Stimulated activated CD4-positive, alpha-beta T cell treated with anti-CD3 and anti-CD28 coated beads, Interleukin-1b, Interleukin-23, amount 100 ng/mL, for 24 hours (primary cell): ENCODE results near the gene AQP3.
"Not testable (repeated sequence)": the region's sequence is repeated elsewhere in the genome, so short reads cannot be mapped to it uniquely, and the experiment has no call there.

Source experiments
- DNase-seq, 4 experiments: peaks; one replicate each; pipeline ENCODE4 v3.0.0-alpha.2; 2020; ENCODE audit warnings: low read depth in 4 of 4, low spot score in 1 of 4

AQP3 gene

GRCh38 chr9:33443464-33444154 lies 3.8 kb downstream of the AQP3 start:
- no peak for DNase-seq

GRCh38 chr9:33443047-33443446 lies 4.3 kb downstream of the AQP3 start:
- no peak for DNase-seq

- no peak for DNase-seq
Measured at GRCh38 chr9:33442125-33442524, 5.3 kb downstream of the AQP3 start.

GRCh38 chr9:33440609-33441008 lies 6.8 kb downstream of the AQP3 start:
- no peak for DNase-seq

GRCh38 chr9:33440204-33440603 lies 7.2 kb downstream of the AQP3 start:
- no peak for DNase-seq

DNA sequence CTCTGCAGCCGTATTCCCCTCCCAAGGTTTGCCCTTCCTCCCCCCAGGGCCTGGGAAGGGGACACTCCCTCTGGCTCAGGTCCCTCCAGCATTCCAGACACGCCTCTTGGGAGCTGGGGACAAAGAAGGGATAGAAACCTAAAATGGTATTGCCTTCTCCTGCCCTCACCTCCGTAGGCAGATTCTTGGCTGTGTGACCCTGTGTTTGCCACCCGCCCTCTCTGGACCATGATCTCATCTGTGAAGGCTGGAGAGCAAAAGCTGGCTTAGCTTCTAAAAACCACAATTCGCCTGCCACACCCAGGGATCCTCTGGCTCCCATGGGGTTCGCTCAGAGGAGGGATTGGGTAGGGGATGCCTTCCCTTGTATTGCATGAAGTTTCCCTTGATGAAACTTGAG lies 7.7 kb downstream of the AQP3 start:
- no peak for DNase-seq

DNA sequence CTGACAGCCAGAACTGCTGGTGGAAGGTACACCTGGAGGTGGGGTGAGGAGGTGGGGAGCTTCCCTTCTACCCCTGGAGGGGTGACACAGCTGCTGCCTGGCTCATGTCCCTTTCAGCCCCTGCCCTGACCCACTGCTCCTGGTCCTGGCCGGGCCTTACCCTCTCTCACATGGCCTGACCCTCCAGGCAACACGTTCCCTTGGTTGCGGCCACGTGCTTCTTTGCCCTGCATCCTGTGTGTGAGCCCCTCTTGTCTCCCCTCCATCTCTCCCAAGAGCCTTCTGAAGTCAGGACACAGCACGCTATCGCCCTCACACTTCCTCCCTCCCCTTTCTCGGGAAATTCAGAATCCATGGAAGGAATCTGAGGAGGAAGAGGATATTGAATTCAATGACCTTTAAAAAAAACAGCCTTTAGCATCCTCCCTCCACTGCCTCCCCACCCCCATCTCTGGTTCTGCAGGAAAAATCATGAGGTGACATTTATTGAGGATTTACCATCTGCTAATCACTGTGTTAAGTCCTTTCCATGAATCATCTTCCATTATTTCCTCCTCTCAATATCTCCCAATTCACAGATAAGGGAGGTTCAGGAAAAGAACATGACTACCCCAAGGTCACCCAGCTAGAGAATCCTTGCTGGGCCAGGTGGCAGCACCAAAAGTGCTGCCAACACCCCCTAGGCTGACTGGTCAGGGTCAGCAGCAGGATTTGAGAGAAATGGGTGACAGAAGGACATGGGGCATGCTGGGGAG lies 8.3 kb downstream of the AQP3 start:
- DNase-seq, result no peak

DNA sequence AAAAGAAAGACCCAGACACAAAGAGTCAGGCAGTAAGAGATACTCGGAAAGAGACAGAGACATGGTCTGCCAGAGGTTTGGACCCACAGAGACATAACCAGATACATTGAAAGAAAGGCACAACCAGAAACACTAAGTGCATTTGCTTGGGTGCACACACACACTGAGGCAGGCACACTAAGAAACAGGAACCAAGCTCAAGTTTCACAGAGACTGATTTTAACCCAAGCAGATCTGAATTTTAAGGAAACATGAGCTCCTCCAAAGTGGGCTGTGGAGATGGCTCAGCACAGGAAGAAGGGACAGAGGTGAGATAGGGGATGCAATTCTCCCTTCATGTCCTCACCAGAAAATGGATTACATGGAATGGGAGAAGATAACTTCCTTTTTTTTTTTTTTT lies 9.5 kb downstream of the AQP3 start:
- no peak for DNase-seq

DNA sequence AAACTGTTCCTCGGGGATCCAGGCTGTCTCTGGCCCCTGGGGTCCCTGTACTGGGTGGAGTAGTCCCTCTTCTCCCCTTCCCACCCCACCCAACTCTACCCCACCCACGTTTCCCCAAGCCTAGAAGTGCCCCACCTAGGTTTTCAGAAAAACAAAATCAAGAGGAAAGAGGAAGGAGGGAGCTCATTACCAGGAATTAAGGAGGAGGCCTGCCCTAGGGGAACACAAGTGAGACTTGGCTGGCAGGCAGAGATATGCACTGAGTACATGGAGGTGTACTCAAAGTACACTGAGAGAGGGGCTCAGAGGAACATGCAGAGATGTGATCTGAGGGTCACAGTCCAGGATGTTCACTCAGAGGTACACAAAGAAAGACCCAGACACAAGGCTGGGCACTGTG lies 10.2 kb downstream of the AQP3 start:
- DNase-seq, result no peak

DNA sequence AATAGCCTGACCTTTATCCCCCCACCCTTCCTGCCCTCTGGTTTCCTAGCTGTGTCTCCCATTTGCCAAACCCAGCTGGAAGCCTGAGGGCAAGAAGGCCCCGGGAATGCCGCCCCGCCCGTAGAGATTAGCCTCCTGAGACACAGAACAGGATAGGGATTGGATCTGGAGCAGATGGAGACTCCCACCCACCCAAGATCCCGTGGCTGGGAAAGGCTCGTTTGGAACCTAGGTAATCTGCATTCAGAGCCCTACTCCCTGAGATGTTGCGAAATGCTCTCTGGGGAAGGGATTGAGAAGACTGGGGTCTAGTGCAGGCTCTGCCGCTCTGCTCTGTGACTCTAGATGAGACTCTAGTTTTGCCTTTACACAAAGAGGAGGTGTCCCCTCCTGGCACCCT lies 10.9 kb downstream of the AQP3 start:
- DNase-seq, result no peak

GRCh38 chr9:33435821-33436277 lies 11.5 kb downstream of the AQP3 start:
- no peak for DNase-seq

DNA sequence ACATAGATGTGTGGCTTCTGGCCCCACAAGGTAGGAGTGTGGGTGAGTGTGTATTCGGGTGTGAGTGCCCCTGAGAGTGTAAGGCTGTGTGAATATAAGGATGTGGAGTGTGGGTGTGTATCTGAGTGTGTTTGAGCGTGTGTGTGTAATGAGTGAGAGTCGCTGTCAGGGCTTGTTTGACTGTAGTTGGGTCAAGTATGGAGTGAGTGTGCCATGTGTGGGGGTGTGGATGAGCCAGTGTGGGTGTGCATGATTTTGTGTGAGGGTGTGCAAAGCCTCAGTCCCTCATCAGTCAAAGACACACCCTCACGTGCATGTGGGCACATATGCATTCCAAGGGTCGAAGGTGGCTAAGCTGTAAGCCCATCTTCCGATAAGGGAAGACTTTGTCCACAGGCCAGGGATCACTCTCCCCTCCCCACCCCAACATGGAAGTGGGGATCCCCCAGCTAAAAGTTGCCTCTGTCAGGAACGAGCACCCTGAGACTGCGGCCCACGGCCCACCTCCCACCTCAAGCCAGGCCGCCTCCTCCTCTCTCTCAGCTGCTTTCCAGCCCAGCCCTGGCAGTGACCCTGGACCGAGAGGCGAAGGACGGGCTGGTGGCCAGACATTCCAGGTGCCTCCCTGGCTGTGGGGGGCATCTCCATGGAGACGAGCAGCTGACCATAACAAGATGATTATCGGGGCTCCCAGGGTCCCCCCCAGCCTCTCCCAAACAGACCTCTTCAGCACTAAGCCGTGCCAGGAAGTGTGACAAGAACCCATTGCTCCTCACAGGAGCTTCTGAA lies 12.9 kb downstream of the AQP3 start:
- DNase-seq, result no peak

GRCh38 chr9:33433871-33434270 lies 13.5 kb downstream of the AQP3 start:
- no peak for DNase-seq

DNA sequence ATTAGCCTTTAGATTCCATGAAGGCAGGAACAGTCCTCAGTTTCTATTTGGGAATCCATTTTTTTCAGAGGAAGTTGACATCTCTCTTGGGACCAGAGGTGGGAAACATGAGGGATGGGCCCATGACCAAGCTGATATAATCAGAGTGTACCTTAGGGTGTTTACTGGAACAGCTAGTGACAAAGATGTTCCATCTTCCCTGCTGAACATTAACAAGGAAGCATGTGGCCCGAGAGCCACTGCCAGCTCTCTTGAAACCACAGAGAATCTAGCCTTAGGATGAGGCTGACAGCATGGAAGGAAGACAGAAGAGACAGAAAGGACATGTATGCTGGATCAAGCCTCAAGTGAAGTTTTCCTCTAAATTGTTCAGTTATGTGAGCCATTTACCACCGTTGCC lies 16.0 kb downstream of the AQP3 start:
- no peak for DNase-seq

- DNase-seq, result no peak
Measured at GRCh38 chr9:33430942-33431341, 16.5 kb downstream of the AQP3 start.

- DNase-seq, result no peak
Measured at GRCh38 chr9:33429256-33429985, 18.0 kb downstream of the AQP3 start.

GRCh38 chr9:33426843-33427293 lies 20.5 kb downstream of the AQP3 start:
- DNase-seq, result no peak

DNA sequence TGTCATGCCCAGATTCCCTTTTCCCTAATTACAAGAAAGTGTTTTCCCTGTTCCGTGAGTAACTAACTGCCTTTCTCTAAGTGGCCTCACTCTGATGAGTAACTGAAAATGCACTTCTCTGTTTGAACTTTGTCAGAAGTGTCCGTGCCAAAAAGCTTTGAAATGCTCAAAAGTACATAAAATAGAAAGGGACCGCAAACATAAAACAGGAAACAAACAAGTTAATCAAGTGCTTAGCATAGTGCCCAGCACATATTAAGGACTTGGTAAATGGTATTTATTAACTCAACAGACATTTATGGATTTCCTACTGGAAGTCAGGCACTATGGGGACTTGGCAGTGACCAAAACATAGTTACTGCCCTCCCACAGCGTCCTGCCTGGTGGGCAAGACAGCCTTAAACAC lies 22.3 kb downstream of the AQP3 start:
- DNase-seq, result no peak

- not testable (repeated sequence) for DNase-seq
Measured at GRCh38 chr9:33424492-33424891, 22.9 kb downstream of the AQP3 start.

DNA sequence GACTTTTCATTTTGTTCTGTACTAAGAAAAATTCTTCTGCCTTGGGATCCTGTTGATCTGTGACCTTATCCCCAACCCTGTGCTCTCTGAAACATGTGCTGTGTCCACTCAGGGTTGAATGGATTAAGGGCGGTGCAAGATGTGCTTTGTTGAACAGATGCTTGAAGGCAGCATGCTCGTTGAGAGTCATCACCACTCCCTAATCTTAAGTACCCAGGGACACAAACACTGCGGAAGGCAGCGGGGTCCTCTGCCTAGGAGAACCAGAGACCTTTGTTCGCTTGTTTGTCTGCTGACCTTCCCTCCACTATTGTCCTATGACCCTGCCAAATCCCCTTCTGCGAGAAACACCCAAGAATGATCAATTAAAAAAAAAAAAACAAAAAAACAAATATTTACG lies 23.4 kb downstream of the AQP3 start:
- DNase-seq, result not testable (repeated sequence)

DNA sequence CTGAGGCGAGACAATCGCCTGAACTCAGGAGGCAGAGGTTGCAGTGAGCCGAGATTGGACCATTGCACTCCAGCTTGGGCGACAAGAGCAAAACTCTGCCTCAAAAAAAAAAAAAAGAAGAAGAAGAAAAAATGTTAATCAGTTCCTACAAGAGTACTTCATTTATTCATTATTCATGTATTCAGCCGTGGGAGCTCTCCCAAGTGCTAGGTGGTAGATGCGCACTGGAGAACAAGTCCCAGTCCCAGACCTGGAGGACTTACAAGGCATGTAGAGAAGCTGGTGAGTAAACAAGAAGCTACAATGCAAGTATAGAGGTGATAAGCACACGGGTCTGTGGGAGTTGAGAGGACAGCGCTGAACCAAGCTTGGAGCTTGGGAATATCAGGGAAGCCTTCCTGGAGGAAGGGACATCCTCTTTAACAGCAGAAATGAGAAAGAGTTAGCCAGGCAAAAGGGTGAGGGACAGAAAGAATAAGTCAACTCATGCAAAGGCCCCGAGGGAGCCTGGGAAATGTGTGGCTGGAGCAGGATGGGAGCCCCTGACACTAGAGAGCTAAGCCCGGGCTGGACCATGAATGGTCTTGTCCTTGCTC lies 27.6 kb downstream of the AQP3 start:
- no peak for DNase-seq
